Peyer's patch (tissue), 4 donors: ENCODE results near the gene CPA5.

Experiments
- POLR2A ChIP-seq, 2 donors: fragments of 450-650 bp; IDR thresholded peaks; one replicate each; pipeline ENCODE4 v1.5.1; 2017; ENCODE audit warnings: antibody characterized with exemption in 2 of 2, mild to moderate bottlenecking in 2 of 2, moderate library complexity in 2 of 2
- TF ChIP-seq, protein P1 (sequence below), 6 experiments: fragments of 450-650 bp in 4 of 6; fragments of 200-600 bp in 2 of 6; sonication (generic) in 1 of 6; IDR thresholded peaks; one replicate each; pipeline ENCODE4 v1.5.1; 2017 to 2019; ENCODE audit warnings: antibody characterized with exemption in 6 of 6, mild to moderate bottlenecking in 3 of 6, moderate library complexity in 1 of 6

GRCh38 chr7:130358471-130358870, 13.9 kb downstream of the CPA5 start:
- TF ChIP-seq, protein P1, sequence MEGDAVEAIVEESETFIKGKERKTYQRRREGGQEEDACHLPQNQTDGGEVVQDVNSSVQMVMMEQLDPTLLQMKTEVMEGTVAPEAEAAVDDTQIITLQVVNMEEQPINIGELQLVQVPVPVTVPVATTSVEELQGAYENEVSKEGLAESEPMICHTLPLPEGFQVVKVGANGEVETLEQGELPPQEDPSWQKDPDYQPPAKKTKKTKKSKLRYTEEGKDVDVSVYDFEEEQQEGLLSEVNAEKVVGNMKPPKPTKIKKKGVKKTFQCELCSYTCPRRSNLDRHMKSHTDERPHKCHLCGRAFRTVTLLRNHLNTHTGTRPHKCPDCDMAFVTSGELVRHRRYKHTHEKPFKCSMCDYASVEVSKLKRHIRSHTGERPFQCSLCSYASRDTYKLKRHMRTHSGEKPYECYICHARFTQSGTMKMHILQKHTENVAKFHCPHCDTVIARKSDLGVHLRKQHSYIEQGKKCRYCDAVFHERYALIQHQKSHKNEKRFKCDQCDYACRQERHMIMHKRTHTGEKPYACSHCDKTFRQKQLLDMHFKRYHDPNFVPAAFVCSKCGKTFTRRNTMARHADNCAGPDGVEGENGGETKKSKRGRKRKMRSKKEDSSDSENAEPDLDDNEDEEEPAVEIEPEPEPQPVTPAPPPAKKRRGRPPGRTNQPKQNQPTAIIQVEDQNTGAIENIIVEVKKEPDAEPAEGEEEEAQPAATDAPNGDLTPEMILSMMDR (IDR thresholded peaks at IDR 0.05), result no peak
- no peak for TF ChIP-seq POLR2A (IDR thresholded peaks at IDR 0.05)
